GM18951 (cell line): Measurements from ENCODE around the gene ACCS.

Source experiments
- POLR2A ChIP-seq: IDR thresholded peaks from 4 replicates; pipeline ENCODE4 v1.6.1; 2011; ENCODE audit warnings: mild to moderate bottlenecking; ENCODE audit not compliant: insufficient read length, insufficient read depth; ENCODE audit errors: extremely low read depth
- in situ Hi-C: fragments of 300-500 bp; cut with MboI; formaldehyde crosslinking; loops from one replicate; pipeline ENCODE4 v1.12.0; 2022; ENCODE audit warnings: low sequenced_read_pairs, mixed read lengths, inconsistent platforms; ENCODE audit not compliant: unreplicated experiment

The ACCS gene

GRCh38 chr11:44110231-44110679 is 44.2 kb downstream of the ACCS start:
- no peak for TF ChIP-seq POLR2A
- in situ Hi-C loops, result loop anchor here (10.0 kb wide), 2 partner anchors 165 to 425 kb away; no protein-coding TSS in a partner anchor

GRCh38 chr11:44112091-44112821 is 46.2 kb downstream of the ACCS start:
- TF ChIP-seq POLR2A, result no peak
- in situ Hi-C loops, result loop anchor here (10.0 kb wide), 2 partner anchors 163 to 423 kb away; no protein-coding TSS in a partner anchor

DNA sequence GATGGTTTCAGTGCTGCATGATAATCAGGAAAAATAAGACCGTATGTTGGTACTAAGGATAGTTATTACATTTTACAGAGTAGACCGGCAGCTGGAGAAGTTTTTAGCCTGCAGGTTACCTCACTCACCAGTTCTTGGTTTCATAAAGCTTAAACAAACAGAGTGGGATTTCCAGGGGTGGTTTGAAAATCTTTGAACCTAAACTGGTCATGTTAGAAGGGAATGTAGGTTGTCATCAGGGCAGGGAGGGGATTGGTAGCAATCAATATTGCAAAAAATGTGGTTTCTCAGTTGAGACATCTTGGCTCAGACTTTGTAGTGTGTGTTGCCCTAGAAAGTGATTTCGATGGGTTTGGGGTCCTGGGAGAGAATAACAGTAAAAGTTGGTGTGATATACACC is 46.9 kb downstream of the ACCS start:
- no peak for TF ChIP-seq POLR2A
- in situ Hi-C loops, result loop anchor here (10.0 kb wide), 2 partner anchors 162 to 422 kb away; no protein-coding TSS in a partner anchor

- in situ Hi-C loops, result loop anchor here (10.0 kb wide), 2 partner anchors 161 to 421 kb away; no protein-coding TSS in a partner anchor
- TF ChIP-seq POLR2A, result no peak
Observed at GRCh38 chr11:44113572-44113971, 47.5 kb downstream of the ACCS start.

DNA sequence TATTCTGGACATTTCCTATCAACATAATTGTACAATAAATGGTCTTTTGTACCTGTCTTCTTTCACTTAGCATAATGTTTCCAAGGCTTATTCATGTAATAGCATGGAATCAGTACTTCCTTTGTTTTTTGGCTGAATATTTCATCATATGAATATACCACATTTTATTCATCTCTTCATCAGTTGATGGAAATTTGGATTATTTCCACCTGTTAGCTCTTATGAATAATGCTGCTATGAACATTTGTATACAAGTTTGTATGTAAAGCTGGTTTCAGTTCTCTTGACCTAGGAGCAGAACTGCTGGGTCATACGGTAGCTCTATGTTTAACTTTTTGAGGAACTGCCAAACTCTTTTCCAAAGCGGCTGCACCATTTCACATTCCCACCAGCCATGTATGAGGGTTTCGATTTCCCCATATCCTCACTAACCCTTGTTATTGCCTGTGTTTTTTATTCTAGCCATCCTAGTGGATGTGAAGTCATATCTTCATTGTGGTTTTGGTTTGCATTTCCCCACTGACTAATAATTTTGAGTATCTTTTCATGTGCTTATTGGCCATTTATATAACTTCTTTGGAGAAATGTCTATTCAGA is 50.3 kb downstream of the ACCS start:
- in situ Hi-C loops, result loop anchor here (10.0 kb wide), 2 partner anchors 158 to 418 kb away; no protein-coding TSS in a partner anchor
- TF ChIP-seq POLR2A, result no peak

GRCh38 chr11:44120169-44120568 is 54.1 kb downstream of the ACCS start:
- no peak for TF ChIP-seq POLR2A
- in situ Hi-C loops, result no loop called here

GRCh38 chr11:44125598-44125997 is 59.5 kb downstream of the ACCS start:
- in situ Hi-C loops, result no loop called here

GRCh38 chr11:44126304-44126703 is 60.2 kb downstream of the ACCS start:
- in situ Hi-C loops, result no loop called here
- TF ChIP-seq POLR2A, result no peak

More at GRCh38 chr11:44125598-44125997, 59.5 kb downstream of the ACCS start:
- TF ChIP-seq POLR2A, result no peak

GRCh38 chr11:44127130-44127529 is 61.1 kb downstream of the ACCS start:
- in situ Hi-C loops, result no loop called here
- TF ChIP-seq POLR2A, result no peak

DNA sequence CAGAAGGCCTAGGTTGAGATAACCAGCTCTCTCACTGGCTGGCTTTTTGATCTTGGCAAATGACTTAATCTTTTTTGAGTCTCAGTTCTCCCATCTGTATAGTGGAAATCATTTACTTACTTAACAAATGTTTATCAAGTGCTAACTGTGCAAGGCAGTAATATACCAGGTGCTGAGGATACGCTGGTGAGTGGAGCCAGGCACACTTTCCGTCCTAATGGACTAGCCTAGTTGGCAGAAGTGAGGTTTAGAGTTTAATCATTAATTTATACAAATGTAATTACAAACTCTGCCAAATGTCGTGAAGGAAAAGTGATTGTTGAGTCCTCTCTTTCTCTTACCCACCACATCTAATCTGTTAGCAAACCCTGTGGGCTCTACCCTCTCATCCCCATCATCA is 62.7 kb downstream of the ACCS start:
- TF ChIP-seq POLR2A, result no peak
- in situ Hi-C loops, result no loop called here

- in situ Hi-C loops, result no loop called here
- no peak for TF ChIP-seq POLR2A
Observed at GRCh38 chr11:44130751-44131150, 64.7 kb downstream of the ACCS start.

- no peak for TF ChIP-seq POLR2A
- in situ Hi-C loops, result no loop called here
Observed at GRCh38 chr11:44133335-44133946, 67.4 kb downstream of the ACCS start.
